ENCODE measurements around the gene BRIP1.

The BRIP1 gene

DNA sequence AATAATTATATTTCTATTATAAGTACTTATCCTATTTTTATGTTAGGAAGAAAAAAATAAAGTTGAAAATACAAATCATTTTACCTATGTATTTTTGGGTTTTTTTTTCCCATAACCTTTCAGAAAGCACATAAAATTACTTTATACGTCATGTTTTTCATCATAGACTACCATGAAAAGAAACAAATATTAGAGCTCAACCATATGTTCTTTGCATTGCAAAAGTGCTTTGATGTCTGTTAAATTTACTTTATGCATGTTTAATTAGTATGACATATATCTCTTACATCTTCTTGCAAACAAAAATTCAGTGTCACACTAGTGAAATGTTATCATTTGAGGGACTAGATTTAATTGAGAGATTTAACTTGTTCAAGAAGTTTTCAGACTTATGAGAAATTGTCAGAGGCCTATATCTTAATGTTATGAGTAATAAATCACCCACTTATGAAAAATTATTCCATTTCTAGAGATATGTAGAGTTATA is 24.0 kb downstream of the BRIP1 start:
- TF ChIP-seq, protein P1, sequence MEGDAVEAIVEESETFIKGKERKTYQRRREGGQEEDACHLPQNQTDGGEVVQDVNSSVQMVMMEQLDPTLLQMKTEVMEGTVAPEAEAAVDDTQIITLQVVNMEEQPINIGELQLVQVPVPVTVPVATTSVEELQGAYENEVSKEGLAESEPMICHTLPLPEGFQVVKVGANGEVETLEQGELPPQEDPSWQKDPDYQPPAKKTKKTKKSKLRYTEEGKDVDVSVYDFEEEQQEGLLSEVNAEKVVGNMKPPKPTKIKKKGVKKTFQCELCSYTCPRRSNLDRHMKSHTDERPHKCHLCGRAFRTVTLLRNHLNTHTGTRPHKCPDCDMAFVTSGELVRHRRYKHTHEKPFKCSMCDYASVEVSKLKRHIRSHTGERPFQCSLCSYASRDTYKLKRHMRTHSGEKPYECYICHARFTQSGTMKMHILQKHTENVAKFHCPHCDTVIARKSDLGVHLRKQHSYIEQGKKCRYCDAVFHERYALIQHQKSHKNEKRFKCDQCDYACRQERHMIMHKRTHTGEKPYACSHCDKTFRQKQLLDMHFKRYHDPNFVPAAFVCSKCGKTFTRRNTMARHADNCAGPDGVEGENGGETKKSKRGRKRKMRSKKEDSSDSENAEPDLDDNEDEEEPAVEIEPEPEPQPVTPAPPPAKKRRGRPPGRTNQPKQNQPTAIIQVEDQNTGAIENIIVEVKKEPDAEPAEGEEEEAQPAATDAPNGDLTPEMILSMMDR (conservative IDR thresholded peaks at IDR 0.05; ENCODE audit: control insufficient read depth, insufficient read depth, low read depth, low read length) = no peak
- H3K4me3 ChIP-seq (ENCODE audit: control insufficient read depth, low read depth, low read length) = no peak overlapping the region
- no peak for DNase-seq (ENCODE audit: low read depth)

DNA sequence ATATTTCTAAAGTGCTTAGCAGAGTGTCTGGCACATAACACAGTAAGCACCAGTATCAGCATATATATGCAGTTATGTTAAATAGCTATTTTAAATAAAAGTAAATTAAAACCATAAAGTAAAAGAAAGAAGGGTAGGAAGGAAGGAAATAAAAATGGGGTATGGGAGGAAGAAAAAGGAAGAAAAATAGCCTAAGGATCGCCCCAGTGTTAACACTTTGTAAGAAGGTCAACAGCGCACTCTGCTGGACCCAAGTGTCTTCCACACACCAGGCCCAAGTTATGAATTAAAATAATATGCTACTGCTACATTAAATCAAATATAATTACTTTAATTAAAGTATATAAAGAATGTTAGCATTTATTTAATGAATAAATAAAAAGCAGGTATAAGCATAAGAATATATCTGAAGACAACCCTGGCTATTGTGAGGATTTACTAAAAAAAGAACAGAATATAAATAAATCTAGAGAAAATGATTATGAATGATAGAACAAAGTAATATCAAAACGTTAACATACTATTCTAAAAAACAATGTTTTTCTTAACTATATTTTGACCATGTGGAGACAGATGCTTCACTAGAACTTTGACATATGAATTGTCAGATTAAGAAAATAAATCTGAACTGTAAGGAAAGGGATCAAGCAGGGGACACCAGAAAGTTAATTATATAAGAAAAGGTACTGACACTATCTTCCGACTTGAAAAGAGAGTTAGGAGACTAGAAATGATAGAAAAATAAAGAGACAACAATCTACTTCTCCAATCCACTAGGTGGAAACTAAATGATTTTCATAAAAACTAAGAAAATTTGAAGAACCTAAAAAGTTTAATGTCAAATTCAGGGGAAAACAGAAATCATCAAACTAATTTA is 25.9 kb downstream of the BRIP1 start:
- H3K4me3 ChIP-seq (ENCODE audit: control insufficient read depth, low read depth, low read length) = no peak overlapping the region
- peak; percentile 82 for DNase-seq (ENCODE audit: low read depth)
- TF ChIP-seq, protein P1 (conservative IDR thresholded peaks at IDR 0.05; ENCODE audit: control insufficient read depth, insufficient read depth, low read depth, low read length) = peak; percentile 89

DNA sequence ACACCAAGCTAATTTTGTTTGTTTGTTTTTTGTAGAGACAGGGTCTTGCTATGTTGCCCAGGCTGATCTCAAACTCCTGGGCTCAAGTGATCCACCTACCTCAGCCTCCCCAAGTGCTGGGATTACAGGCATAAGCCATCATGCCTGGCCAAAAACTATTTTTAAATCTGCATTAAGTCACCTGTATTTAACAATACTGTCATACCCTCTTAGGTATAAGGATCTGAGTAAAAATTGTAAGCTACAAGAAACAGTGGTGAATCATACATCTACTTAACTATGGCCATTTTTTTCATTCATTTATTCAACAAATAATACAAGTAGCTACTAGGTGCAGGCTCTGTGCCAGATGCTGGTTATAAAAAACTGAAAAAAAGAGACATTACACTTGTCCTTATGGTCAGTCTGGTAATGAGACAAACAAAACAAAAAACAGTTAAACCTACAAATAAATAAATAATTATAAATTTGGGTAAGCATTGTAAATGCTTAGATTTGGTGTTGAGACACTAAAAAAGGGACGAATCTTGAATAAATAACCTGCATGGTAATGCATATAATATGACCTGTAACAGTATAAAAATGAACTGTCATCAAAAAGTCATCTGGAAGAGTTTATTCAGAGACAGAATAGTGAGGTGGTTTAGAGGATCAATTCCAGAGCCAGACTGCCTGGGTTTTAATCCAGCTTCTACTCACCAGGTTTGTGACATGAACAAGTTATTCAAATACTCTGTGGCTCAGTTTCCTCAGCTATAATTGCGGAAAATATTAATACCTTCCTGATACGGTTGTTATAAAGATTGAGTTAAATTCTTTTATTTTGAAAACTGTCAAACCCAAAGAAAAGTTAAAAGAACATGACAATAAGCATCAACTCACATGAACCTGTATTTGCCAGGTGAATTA is 26.8 kb downstream of the BRIP1 start:
- no peak overlapping the region for H3K4me3 ChIP-seq (ENCODE audit: control insufficient read depth, low read depth, low read length)
- TF ChIP-seq, protein P1 (conservative IDR thresholded peaks at IDR 0.05; ENCODE audit: control insufficient read depth, insufficient read depth, low read depth, low read length) = no peak
- no peak for DNase-seq (ENCODE audit: low read depth)

DNA sequence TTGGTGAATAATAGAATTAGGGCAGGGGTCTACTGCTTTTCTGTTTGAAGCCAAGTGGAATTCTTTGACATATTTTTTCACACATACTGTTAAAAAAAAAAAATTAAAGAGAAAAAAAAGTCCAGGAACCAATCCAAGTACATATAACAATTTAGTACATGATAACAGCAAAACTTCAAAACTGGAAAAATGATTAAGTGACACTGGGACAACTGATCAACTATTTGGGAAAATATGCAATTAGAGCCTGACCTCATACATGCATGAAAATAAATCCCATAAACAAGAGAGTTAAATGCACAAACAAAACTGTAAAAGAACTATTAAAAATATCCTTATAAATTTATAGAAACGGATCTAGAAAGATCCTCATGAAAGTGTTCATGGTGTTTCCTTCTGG is 27.7 kb downstream of the BRIP1 start:
- no peak overlapping the region for H3K4me3 ChIP-seq (ENCODE audit: control insufficient read depth, low read depth, low read length)
- TF ChIP-seq, protein P1 (conservative IDR thresholded peaks at IDR 0.05; ENCODE audit: control insufficient read depth, insufficient read depth, low read depth, low read length) = no peak
- DNase-seq (ENCODE audit: low read depth) = no peak

DNA sequence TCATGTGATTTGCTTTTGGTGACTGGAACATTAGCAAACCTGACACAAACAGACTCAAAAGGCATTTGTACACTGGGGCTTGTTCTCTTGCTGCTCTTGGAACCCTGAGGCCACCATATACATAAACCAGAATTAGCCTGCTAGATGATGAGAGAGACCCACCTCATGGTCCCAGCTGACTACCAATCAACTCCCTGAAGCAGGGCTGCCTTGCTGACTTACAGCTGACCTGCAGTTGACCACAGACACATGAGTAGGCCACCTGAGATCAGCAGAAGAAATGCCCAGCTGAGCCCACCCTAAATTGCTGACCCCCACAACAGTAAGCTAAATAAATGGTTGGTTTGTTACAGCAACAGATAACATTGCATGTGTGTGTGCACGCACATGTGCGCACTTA is 28.7 kb downstream of the BRIP1 start:
- H3K4me3 ChIP-seq (ENCODE audit: control insufficient read depth, low read depth, low read length) = no peak overlapping the region
- no peak for DNase-seq (ENCODE audit: low read depth)
- TF ChIP-seq, protein P1 (conservative IDR thresholded peaks at IDR 0.05; ENCODE audit: control insufficient read depth, insufficient read depth, low read depth, low read length) = no peak

DNA sequence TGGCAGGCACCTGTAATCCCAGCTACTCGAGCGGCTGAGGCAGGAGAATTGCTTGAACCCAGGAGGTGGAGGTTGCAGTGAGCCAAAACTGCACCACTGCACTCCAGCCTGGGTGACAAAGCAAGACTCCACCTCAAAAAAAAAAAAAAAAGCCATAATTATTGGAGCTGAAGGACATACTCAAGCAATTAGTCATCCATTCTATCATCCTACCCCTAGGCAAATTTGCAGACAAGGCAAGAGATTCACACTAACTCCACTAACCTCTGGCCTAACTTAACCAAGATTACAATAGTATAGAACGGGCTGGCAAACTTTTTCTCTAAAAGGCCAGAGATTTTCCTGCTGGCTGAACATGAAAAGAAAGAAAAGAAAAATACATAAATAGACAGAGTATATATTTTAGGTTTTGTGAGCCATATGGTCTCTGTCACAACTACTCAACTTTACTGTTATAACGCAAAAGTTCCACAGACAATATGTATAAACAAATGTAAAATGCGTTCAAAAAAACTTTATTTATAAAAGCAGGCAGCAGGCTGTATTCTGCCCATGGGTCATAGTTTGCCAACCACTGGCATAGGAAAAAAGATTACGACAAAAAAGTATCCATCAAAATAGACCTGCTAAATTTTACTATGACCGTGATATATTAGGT is 29.7 kb downstream of the BRIP1 start:
- DNase-seq (ENCODE audit: low read depth) = peak; percentile 64
- TF ChIP-seq, protein P1 (conservative IDR thresholded peaks at IDR 0.05; ENCODE audit: control insufficient read depth, insufficient read depth, low read depth, low read length) = no peak

More for the DNA sequence above, 29.7 kb downstream of the BRIP1 start:
- H3K4me3 ChIP-seq (ENCODE audit: control insufficient read depth, low read depth, low read length) = no peak overlapping the region

All from fibroblast of mammary gland (primary cell).